ENCODE data around the gene RASL10A.
A peak's percentile ranks its signal among the peaks of the same experiment; 100 is the strongest.

Gene RASL10A

GRCh38 chr22:29267858-29268510 is 47.5 kb downstream of the RASL10A start, which contains the start of the genes EWSR1 and RHBDD3:
EWSR1 (plus strand) TSS chr22:29268268; CDS start chr22:29268337, 69 bp downstream.
RHBDD3 (minus strand) TSS chr22:29267981; CDS start chr22:29265626, 2,355 bp downstream.
- H3K27me3 Mint-ChIP-seq = peaks cover 5% of the 10 kb centered on the region
- H3K4me1 Mint-ChIP-seq = peaks cover 50% of the 10 kb centered on the region
- peak within 1 kb of the TSS; percentile 96 for H3K27ac Mint-ChIP-seq
- no peaks in the 10 kb centered on the region for H3K9me3 Mint-ChIP-seq
- peak within 1 kb of the TSS; percentile 84 for H3K4me3 Mint-ChIP-seq
- CTCF ChIA-PET = no interaction called here
- H3K36me3 Mint-ChIP-seq = peaks cover 49% of the 10 kb centered on the region
- peak; percentile 95 for DNase-seq

- H3K9me3 Mint-ChIP-seq = no peaks in the 10 kb centered on the region
- H3K4me1 Mint-ChIP-seq = peaks cover 44% of the 10 kb centered on the region
- peaks cover 5% of the 10 kb centered on the region for H3K27me3 Mint-ChIP-seq
- DNase-seq = no peak
- peak overlapping the region; percentile 96 for H3K27ac Mint-ChIP-seq
- H3K36me3 Mint-ChIP-seq = peaks cover 47% of the 10 kb centered on the region
- CTCF ChIA-PET = interaction anchor here (1.4 kb wide), 1 partner anchor 11 kb away, joined by 5 read pairs; no protein-coding TSS in a partner anchor
- peak overlapping the region; percentile 84 for H3K4me3 Mint-ChIP-seq
Measured at GRCh38 chr22:29267462-29267857, 48.0 kb downstream of the RASL10A start.

- CTCF ChIA-PET = interaction anchor here (1.4 kb wide), 1 partner anchor 10 kb away, joined by 5 read pairs; no protein-coding TSS in a partner anchor
- no peak for DNase-seq
- no peaks in the 10 kb centered on the region for H3K9me3 Mint-ChIP-seq
- peaks cover 5% of the 10 kb centered on the region for H3K27me3 Mint-ChIP-seq
- H3K27ac Mint-ChIP-seq = peak overlapping the region; percentile 96
- peak overlapping the region; percentile 84 for H3K4me3 Mint-ChIP-seq
- peaks cover 42% of the 10 kb centered on the region for H3K36me3 Mint-ChIP-seq
- H3K4me1 Mint-ChIP-seq = peaks cover 38% of the 10 kb centered on the region
Measured at GRCh38 chr22:29266564-29267461, 48.7 kb downstream of the RASL10A start.

- Mint-ChIP-seq H3K9me3 (no peaks in the 10 kb centered on the region), H3K4me1 (peaks cover 29% of the 10 kb centered on the region), H3K4me3 (no peak overlapping the region), H3K27me3 (peaks cover 5% of the 10 kb centered on the region), H3K27ac (no peak overlapping the region), H3K36me3 (peaks cover 35% of the 10 kb centered on the region)
- DNase-seq = no peak
- CTCF ChIA-PET = no interaction called here
Measured at GRCh38 chr22:29265929-29266328, 49.6 kb downstream of the RASL10A start.

GRCh38 chr22:29265305-29265704 is 50.2 kb downstream of the RASL10A start:
- CTCF ChIA-PET = no interaction called here
- peaks cover 23% of the 10 kb centered on the region for H3K4me1 Mint-ChIP-seq
- H3K4me3 Mint-ChIP-seq = no peak overlapping the region
- H3K36me3 Mint-ChIP-seq = peaks cover 29% of the 10 kb centered on the region
- no peak for DNase-seq
- peaks cover 5% of the 10 kb centered on the region for H3K27me3 Mint-ChIP-seq
- no peaks in the 10 kb centered on the region for H3K9me3 Mint-ChIP-seq
- no peak overlapping the region for H3K27ac Mint-ChIP-seq

GRCh38 chr22:29263791-29264276 is 51.7 kb downstream of the RASL10A start:
- CTCF ChIA-PET = no interaction called here
- Mint-ChIP-seq H3K36me3 (peaks cover 16% of the 10 kb centered on the region), H3K4me3 (no peak overlapping the region)

More at GRCh38 chr22:29263791-29264276, 51.7 kb downstream of the RASL10A start:
- Mint-ChIP-seq H3K27me3 (peaks cover 5% of the 10 kb centered on the region), H3K4me1 (peaks cover 13% of the 10 kb centered on the region), H3K27ac (no peak overlapping the region), H3K9me3 (no peaks in the 10 kb centered on the region)
- DNase-seq = no peak
